ENCODE results near the gene GARIN5B.

Gene GARIN5B

DNA sequence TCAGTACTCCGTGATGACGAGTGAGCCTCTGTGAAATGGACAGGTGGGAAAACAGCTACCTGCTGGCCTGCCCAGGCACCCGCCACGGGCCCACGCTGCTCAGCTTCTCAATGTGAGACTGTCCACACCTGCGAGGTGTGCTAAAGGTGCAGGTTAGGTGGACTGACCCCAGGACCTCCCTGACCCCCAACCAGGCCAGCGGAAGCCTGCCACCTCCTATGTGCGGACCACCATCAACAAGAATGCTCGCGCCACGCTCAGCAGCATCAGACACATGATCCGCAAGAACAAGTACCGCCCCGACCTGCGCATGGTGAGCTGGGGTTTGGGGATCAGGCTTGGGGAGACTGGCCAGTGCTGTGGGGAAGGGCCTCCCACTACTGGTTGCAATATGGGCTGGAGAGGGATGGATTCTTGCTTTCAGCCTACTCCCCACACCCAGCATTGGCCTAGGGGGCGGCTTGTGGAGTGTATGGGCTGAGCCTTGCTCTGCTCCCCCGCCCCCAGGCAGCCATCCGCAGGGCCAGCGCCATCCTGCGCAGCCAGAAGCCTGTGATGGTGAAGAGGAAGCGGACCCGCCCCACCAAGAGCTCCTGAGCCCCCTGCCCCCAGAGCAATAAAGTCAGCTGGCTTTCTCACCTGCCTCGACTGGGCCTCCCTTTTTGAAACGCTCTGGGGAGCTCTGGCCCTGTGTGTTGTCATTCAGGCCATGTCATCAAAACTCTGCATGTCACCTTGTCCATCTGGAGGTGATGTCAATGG is 24.9 kb upstream of the GARIN5B start:
- no peak for DNase-seq

DNA sequence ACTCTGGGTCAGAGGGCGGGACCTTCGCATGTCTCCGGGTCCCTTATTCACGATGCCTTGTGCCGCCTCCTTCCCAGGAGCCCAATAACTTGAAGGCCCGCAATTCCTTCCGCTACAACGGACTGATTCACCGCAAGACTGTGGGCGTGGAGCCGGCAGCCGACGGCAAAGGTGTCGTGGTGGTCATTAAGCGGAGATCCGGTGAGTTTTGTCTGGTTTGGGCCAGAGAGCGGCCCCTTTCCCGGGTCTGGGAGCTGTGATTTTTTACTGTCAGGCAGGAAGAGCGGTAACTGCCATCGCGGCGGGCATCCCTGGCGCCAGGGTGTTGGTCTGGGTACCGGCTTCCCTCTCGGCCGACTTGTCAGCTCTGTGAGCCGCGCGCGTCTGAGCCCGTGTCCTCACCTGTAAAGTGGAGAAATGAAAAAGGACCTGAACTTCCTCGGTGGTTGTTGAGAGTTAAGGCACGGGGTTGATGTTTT is 23.5 kb upstream of the GARIN5B start:
- no peak for DNase-seq

DNA sequence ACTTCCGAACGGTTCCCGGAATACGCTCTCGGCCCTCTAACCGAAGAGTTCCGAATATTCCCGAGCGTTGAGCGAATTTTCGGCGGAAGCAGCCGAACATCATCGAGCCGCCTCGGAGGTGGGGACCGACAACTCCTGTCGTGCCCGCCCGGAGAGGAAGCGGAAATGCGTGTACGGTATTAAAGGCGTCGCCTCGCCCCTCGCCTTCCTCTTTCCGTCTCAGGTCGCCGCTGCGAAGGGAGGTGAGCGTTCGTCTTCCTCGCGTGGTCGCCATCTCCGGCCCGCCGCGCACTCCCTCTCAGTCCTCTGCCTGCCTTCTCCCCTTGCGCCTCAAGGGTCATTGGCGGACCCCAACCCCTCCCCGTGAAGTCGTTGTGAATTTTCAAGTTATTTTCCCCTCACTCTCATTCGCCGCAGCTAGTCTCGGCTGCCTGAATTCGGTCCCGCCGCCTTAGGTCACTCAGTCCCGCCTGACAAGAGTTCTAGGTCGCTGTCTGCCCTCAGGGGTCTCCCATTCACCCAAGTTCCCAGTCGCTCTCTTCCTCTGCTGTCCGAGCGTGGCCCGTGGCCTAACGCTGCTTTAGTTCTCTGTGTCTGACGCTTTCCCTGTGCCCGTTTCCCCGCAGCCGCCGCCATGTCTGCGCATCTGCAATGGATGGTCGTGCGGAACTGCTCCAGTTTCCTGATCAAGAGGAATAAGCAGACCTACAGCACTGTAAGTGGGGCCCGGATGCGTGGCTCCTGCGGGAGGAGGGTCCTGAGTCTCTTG is 22.8 kb upstream of the GARIN5B start, which contains the start of gene RPL28:
RPL28 (plus strand) TSS at position 209 of the 769 bp plus-strand sequence; CDS start at position 635, 426 bp downstream.
- peak; percentile 99 to 100 for DNase-seq

DNA sequence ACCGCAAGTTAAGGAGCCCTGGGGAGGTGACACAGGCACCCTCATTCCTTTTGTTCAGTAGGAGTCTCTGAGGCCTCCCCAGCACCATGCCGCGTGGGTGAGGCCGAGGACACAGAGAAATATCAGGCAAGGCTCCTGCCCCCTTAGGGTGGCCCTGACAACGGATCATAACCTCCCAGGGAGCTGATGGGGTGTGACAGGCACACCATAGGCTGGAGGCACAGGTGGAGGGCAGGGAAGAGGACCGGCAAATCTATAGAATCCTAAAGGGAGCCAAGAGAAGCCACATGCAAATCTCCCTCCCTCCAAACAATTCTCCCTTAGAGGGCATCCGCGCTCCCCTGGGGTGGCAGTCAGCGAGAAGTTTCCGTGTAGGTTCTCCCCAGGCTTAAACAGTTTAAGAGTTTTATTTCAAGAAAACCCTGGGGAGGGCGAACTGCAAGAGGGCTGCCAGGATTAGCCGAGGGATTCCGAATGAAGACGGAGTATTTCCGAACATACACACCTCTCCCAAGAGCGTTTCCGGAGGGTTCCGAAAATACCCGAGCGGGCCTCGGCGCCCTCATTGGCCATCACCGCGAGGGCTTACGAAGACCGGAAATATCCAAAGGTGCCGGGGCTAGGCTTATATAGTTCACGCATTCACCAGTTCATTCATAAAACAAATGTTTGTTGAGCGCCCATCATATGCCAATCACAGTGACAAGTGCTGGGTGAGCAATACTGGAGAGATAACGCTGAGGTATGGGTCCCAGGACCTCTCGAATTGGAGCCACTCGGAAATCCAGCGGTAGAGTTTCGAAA is 22.1 kb upstream of the GARIN5B start:
- DNase-seq: peak; percentile 99

DNA sequence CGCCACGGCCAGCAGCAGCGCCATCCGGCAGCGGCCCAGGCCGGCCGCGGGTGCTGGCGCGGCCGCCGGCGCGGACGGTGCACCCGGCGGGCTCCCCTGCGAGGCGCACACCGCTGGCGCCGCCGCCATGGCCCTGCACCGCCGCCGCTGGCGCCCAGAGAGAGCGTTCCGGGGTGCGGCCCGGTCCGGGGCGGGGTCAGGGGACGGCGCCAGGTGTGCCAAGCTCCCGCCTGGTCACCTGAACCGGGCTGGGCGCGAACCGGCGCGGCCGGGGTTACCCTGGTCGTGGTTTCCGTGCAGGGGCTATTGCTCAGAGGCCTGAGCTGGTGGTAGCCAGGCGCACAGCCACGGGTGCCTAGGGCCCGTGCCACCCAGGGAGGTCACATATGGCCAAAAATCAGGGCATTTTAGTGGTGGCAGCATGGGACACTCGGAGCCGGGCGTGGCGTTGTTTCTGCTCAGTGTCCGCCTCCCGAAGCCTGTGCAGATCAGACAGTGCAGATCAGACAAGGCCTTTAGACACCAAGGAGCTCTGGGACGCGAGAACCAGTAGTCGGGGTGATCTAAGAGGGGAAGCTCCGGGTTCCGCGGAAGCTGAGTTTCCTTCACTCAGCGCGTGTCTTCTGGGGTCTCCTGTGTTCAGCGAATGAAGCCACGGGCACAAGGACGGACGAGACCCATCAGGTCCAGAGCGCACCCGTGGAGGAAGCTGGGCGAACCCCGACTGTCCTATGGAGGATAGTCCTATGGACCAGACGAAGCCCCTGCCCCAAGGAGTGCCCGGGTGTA is 21.3 kb upstream of the GARIN5B start, which contains the start of gene TMEM238:
TMEM238 (minus strand) TSS at position 162 of the 789 bp plus-strand sequence; CDS start at position 129, 33 bp downstream.
- peak in 1 of 2 experiments; percentile 50 for DNase-seq

DNA sequence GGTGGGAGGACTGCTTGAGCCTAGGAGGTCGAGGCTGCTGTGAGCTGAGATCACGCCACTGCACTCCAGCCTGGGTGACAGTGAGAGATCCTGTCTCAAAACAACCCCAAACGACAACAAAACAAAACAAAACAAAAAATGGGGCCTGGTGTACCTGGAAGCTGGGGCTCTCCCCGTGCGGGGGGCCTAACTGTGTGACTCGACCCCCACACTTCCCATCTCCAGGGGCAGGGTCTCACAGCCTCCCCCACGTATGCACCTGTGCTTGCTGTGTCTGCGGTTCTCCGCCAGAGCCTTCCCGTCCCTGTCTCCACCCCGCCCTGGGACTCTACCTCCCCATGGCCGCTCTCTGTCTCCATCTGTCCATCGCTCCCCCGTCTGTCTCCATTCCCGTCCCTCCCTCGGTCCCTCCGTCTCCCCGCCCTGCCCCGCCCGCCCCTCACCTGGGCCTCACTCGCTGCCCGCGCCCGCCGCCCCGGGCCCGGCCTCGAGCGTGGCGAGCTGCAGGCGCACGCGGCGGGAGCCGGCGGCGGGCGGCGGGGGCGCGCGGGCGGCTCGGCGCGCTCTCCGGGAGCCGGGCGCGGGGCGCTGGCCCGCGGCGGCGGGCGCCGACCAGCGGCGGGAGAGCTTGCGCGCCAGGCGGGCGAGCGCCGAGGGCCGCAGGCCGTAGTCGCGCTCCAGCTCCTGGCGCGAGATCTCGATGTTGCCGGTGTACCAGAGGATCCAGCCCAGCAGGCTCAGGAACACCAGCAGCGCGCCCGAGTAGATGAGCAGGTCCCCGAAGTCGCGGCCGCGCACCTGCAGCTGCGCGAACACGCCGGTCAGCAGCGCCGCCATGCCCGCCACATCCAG is 20.4 kb upstream of the GARIN5B start:
- peak in 1 of 2 experiments; percentile 64 for DNase-seq

DNA sequence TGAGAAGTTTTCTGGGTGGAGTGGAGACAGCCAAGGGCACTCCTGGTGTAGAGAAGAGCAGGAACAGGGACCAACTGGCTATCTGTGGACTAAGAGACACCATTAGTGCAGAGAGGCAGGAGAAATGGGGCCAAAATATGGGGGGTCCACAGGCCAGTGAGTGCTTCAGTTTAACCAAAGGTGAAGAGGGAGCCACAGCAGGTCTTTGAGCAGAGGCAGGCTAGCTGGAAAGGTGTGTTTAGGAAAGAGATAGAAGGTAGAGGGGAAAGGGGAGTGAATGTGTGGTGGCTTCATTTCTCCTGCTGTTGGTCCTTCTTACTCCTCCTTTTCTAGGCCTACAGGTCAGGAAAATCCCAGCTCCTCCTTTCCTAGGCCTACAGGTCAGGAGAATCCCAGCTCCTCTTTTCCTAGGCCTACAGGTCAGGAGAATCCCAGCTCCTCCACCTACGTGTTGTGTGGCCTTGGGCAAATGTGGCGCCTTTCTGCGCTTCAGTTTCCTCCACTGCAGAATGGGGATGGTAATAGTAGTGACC is 19.5 kb upstream of the GARIN5B start:
- DNase-seq: no peak

DNA sequence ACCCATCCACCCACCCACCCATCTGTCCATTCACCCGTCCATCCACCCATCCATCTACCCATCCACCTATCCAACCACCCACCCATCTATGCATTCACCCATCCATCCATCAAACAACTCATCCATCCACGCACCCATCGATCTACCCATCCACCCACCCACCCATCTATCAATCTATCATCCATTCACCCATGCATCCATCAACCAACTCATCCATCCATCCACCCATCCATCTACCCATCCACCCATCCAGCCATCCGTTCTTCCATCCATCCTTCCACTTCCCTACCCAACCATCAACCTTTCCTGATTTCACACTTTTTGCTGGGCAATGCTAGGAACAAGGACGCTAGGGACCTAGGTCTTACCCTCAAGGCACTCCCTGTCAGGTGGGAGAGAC is 19.0 kb upstream of the GARIN5B start:
- no peak for DNase-seq

DNA sequence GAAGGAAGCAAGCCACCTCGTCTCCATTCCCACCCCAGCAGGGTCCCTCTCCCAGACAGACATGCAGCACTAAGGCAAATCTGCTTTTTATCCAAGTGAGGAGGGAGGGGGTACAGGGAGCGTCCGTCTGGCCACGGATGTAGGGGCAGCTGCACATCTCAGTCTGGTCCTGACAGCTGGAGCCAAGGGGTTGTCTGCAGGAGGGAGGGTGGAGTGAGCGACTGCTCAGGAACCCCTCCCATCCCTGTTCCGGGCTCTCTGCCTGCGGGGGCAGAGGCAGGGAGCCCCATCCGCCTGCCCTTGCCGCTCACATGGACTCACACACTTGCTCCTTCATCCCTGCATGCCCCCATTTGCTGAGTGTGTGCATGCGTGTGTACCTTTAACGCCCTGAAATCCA is 16.1 kb upstream of the GARIN5B start:
- DNase-seq: no peak

DNA sequence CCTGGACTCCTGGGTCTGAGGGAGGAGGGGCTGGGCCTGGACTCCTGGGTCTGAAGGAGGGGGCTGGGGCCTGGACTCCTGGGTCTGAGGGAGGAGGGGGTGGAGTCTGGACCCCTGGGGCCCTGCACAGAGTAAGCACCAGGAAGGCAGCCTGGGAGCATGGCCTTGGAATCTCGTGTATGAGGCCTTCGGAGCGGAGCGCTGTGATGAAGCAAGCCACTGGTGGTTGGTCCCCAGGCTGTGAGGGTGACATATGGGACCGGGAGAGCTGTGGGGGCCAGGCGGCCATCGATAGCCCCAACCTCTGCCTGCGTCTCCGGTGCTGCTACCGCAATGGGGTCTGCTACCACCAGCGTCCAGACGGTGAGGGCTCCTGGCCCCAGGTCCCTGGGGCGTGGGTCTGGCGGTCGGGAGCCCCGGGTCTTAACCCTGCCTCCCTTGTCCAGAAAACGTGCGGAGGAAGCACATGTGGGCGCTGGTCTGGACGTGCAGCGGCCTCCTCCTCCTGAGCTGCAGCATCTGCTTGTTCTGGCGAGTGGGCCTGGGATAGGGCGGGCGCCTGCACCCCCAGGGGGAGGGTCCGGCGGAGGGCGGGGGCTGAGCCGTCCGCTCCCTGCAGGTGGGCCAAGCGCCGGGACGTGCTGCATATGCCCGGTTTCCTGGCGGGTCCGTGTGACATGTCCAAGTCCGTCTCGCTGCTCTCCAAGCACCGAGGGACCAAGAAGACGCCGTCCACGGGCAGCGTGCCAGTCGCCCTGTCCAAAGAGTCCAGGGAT is 14.5 kb upstream of the GARIN5B start:
- DNase-seq: no peak

DNA sequence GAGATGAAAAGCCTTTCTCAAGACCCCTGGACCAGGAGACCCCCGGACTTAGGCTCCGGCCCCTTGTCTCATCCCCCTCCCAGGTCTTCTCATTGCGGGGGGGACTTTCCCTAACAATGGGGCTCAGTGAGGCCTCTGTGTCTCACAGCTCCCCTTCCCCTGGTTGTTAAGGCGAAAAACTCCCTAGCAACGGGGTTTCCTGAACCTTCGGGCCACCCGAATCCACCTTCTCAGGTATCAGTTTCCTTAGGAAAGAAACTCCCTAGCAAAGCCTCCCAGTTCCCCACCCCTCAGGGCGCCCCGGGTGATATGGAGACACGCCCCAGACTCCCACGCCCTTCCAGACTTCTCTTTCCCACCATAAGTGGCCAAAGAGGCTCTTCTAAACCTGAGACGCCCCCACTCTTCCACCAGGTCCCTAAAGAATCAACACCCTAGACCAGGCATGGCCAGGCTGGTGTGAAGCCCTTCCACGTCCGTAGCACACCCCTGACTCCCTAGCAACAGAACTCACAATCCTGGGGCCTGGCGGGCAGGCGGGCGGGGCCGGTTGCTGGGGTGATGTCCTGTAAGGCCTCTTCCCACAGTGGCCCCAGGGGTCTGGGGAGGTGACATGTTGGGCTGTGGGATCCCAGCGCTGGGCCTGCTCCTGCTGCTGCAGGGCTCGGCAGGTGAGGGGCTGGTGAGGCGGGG is 13.3 kb upstream of the GARIN5B start, which contains the start of gene TMEM190:
TMEM190 (plus strand) TSS at position 586 of the 693 bp plus-strand sequence; CDS start at position 614, 28 bp downstream.
- no peak for DNase-seq

DNA sequence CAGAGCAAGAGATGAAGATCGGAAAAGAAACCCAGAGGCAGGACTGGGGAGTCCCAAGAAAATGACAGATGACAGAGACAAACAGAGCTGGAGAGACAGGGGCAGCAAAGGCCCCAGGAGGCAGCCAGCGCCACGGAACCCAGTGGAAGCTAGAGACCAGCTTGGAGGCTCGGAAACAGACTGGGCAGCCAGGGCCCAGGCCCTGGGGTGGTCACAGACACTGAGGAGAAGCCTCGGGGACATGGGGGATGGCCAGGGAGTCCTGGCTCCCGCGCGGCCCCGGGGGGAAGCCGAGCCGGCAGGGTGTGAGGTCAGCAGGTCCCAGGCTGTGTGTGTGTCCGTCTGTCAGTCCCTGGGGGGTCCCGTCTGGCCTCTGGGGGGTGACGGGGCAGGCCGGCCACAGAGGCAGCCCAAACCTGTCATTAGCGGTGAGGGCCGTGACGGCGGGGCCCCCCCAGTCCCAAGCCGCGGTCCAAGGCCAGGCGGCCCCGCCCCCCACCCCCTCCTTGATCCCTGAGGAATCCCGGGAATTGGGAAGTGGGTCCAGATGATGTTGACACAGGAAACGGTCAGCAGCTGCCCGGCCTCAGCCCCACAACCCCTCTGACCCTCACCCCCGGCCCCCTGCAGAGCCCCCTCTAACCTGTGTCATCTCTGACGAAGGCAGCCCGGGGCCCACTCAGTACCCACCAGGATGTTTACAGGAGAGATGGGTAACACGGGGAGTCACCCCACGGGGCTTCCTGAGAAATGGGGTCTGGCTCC is 11.1 kb upstream of the GARIN5B start:
- no peak for DNase-seq

DNA sequence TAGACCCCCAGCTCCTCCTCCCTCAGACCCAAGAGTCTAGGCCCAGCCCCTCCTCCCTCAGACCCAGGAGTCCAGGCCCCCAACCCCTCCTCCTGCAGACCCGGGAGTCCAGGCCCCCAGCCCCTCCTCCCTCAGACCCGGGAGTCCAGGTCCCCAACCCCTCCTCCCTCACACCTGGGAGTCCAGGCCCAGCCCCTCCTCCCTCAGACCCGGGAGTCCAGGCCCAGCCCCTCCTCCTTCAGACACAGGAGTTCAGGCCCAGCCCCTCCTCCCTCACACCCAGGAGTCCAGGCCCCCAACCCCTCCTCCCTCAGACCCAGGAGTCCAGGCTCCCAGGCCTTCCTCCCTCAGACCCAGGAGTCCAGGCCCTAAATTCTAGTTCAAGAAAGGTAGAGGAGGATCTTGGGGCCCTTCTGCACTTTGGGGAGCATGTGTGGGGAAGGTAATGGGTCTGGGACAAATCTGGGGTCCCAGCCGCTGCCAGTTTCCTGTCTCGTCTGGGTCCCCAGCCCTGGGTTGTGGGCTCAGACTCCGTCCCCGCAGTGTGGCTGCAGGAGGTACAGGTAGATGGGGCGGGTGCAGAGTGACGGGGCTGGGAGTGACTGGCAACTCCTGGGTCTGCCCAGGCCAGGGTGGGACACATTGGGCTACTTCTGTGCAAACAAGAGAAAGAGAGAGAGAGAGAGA is 10.4 kb upstream of the GARIN5B start:
- DNase-seq: no peak

DNA sequence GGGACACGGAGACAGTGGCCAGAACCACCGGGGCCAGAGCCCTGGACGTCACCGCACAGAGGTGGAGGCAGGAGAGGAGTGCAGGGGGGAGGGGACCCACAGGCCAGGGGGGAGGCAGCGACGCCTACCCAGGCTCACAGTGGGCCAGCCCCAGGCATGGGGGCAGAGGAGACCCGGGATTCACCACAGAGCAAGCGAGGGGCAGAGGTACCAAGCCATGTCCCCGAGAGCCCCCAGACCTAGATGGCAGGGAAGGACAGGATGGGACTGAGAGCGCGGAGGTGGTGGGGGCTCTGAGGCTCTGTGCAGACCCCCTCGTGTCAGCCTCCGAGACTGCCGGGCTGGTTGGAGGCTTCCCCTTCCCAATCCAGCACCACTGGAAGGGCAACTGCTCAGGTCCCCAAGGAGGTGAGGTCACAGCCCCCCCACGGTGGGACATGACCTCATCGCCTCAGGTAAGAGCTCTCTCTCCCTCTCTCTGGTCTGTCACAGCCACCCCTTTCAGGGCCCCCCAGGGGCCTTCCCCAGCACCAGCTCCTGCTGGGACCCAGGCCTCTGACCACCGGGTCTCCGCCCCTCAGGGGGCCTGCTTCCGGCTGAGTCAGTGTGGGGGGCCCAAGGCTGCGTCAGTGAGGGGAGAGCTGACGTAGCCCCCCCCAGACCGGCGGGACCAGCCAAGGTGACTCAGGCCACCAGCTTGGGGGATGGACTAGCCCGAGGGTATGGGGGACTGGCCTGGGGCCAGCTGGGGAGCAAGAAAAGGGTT is 9.4 kb upstream of the GARIN5B start:
- DNase-seq: no peak

DNA sequence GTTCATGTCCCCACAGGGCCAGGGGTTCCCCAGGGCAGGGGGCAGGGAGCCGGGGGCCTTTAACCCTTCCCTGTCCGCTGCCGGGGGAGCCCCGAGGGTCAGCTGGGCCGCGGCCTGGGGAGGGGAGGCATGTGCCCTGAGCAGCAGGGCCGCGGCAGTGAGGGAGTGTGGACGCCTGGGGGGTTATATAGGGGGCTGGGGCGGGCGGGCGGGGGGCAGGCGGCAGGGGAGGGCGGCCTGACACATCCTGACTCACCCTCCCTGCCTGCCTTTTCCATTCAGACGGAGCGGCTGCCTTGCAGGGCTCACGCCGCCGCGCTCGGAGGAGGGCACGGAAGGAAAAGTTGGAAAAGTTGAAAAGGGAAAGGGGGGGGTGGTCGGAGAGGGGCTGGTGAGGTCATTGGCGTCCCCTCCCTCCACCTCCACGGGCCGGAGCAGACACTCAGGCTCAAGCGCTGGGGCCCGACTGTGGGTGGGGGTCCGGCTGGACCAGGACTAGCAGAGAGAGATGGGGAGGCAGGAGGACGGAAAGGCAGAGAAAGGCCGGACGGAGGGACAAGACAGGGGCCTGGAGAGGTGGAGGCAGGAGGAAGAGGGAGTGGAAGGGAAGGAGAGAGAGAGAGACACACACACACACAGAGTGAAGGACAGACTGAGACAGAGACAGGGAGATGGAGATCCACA is 7.4 kb upstream of the GARIN5B start, which contains the start of gene IL11:
IL11 (minus strand) TSS at position 159 of the 684 bp plus-strand sequence; CDS start at position 6, 153 bp downstream.
- DNase-seq: no peak

DNA sequence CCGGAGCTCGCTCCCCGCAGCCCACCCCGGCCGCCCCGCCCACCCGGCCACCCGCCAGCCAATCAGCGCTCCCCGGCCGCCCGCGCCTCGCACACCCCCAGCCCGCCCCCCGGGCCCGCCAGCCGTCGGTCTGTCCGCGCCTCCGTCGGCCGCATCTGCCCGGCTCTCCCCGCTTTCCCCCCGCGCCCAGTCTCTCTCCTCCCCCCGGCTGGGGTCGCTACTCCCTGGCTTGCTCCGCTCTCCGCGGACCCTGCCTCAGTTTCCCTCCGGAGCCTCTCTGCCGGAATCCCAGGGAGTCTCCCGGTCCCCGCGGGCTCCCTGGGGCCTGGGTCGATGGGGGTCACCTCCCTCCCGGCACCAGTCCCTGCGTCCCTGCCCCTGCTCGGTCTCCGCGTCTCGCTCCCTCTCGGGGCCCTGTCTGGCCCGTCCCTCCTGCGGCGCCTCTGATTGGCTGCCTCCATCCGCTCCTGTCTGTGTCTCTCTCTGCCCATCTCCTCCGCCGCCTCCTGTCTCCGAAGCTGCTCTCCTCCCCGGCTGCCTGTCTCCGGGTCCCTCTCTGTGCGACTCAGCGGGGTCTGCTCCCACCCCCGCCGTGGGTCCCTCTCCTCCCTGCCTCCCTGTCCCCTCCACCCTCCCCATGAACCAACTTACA is 6.7 kb upstream of the GARIN5B start:
- DNase-seq: no peak

All from NCI-H446 (cell line).